Activated T-cell treated with anti-CD3 and anti-CD28 coated beads for 4 hours (primary cell): ENCODE results near the gene MEIKIN.
"Not testable (repeated sequence)": the region's sequence is repeated elsewhere in the genome, so short reads cannot be mapped to it uniquely, and the experiment has no call there.

Source experiments
- DNase-seq: peaks from one replicate; pipeline ENCODE4 v3.0.0-alpha.2; 2020

MEIKIN gene

DNA sequence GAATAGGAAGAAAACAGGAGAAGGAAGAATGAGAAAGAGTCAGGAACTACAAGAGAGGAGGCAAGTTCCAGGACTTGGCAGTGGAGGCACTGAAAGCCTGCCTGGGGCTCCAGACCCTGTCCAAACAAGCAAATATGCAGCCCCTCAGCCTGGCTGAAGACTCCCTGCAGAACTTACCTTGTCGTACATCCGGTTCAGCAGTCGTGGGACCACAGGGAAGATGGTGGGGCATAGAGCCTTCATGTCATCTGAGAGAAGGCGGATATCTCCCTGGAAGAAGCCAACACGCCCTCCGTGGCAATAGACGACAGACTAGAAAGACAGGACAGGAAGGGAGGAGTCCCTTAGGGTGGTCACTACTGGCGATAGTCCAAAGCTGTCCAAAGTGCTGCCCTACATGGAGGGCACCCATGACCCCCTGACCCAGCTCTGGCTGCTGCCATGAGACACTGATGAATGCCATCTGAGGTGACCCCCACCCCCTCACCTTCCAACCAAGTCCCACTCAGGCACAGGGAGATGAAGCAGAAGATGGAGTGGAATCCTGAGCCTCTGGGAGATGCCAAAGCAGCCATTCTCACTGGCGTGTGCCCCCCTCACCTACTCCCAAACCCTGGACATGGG, 27.7 kb upstream of the MEIKIN start:
- DNase-seq, result no peak

DNA sequence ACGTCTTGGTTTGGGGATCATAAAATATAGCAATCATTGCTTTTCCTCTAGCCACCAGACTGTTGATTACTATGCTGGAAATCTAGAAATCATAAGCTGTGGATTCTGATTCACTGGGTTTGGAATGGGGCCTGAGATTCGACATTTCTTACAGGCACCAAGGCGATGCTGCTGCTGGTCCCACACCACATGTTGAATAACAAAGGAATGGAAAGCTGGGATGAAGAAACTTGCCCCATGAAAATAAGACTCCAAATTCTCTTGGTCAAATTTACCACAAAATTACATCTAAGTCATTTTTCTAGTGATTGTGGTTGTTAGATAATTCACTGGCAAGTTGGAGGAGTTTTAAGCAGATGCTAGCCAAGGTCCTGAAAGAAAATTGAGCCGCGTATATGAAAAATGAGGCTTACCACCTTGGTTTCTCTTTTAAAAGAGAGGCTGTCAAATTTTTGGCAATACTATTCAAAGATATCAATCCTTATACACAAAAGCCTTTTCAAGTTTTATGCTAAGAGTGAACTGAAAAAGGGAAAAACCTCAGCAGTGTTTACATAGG, 23.0 kb upstream of the MEIKIN start:
- DNase-seq, result no peak

DNA sequence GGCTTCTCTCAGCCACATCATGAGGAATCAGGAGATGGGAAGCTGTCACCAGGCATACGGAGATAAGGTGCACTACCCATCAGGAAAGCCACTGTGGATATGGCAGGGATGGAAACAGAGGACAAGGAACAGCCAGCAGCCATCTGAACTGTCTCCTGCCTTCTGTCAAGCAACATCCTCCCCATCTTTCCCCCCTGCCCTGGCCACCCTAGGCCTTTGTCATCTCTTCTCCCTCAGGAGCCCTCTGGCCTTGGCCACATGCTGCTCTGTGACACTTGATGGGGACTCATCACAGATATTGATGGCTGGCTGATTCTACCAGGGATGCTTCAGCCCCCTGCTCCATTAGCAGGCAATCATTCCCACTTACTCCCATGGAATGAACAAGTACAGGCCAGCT, 21.1 kb upstream of the MEIKIN start:
- no peak for DNase-seq

DNA sequence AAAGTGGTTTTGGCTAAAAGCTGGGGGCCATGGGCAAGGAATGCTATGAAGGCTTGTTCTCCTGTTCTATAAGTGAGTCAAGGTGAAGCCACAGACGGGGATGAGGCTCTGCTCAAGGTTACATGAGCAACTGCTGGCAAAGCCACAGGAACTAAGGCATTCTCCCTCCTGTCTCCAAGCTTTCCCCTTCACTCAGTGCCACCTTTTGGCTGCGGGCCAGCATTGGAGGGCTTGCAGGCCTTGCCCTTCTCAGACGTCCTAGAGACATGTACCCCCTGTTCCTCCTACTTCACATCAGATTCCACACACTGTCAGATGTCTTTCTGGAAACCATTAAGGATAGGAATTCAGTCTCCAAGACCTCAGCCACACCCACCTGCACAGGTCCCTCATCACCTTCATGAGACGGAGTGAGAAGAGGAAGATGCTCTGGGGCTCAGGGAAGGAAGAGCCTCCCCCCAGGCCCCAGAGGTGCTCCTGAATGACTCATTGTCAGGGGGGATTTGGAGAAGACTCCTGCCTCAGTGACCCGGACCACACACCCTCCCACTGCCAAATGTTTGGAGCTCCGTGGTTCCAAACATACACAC, 20.5 kb upstream of the MEIKIN start:
- DNase-seq, result no peak

DNA sequence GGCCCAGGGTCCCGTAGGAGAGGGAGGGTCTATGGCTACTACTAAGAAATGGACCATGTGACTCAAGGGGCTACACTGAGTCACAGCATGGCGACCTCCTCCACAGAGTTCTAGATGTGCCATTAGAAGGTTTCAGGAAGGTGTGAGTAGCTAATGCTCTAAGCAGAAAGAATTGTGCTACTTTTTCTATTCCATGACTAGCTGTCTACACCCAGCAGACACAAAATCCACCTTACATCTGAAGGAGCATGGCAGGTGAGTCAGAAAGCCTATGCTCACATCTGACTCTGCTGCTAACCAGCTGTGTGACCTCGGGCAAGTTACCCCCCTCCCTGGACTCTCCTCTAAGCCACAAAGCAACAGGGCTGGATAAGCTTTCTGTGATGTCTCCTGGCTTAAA, 14.4 kb upstream of the MEIKIN start:
- DNase-seq, result no peak

DNA sequence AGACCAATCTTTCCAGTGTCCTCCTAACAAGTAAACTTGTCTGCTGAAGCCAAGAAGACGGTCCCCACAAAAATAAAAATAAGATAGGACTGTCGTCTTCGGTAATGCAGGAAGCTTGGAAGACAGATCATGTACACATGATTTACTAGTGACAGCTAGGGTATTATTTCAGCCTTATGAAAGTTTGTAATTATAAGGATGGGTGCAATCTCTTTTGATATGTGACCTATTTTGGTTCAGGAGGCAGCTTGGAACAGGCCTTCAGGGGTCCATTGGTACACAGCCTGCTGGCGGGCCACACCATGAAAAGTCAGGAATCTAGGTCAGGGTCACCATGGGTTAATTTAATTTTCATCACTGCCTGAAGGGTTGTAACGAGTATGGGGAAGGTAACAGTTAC, 13.7 kb upstream of the MEIKIN start:
- no peak for DNase-seq

DNA sequence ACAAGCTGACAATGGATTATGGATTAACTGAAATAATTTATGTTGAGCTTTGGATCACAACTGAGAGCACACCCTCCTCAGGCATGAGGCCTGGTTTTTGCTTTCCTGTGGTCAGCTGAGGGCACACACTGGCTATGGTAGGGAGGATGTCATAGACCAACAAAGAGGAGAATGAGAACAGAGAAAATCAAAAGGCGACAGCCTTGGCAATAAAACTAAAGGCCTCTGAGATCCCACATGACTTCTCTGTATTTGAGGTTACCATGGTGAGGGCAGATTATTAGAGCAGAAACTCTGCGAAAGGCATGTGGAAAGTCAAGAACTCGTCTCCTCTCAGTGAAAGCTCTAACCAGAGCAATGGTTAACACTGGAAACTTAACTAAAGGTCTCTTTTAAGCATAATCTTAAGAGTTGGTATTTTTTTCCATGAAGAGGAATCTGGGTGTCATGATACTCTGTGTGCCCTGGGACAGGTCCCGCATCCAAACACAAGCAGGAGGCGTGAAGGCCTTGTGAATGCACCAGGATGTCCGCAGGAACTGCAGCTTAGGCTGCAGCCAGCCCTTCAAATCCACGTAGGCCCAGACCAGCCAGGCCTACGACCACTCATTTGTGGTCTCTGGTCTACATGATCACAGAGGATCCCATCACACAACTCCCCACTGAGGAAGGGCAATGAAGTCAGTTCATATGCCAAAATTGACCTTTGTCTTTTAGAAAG, 12.4 kb upstream of the MEIKIN start:
- no peak for DNase-seq

DNA sequence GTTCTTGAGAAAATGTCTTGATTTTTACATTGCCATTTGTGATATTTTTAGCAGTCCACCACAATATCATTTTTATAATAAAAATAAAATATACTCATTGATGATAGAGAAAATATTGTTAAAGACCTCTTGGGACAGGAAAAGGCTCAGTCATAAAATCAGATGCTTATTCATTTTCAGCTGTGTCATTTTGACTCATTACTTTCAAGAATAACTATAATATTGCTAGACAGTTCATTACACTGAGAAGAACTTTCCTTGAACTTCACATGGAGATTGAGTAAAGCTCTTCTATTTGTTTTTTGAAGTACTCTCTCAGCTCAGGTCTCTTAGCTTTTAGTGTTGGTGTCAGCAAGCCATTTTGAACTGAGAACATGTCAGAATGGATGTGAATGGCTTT, 8.5 kb upstream of the MEIKIN start:
- no peak for DNase-seq

DNA sequence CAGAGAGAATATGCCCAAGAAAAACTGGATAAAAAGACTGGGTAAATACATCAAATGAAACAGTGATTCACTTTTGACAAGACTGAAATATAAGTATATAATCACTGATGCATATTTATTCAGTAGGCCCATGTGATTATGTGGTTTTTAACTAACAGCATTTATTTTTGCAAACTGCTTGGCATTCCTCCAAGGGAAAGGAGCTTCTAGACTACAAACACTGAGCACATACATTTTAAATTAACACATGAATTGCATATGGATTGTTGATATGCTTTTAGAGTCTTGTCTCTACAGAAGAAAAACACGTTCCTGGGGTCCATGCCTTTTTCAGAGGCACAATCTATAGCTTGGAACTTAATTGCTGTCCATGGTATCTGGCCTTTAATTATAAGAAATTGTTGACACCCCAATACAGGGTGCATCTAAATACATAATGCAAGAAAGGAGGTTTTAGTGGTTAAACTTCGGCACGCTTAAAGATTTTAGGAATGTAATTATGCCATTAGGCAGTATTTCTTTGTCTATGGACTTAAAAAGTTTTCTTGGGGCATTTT, 6.9 kb upstream of the MEIKIN start:
- no peak for DNase-seq

DNA sequence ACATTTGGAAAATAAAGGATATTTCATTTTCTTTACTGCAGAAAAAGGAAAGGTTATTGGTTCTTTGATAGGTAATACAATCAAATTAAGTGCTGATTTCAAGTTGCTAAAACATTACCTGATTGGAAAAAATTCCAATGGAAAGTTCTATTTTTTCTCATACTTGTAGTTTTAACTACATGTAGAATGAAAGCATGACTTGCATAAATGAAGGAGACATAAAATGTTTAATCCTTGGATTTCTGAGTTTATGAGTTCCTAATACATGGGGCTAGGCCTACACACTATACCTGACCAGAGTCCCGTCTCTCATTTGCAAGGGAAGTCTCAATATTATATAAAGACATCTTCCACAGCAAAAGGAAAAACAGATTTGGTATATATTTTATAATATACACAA, 5.2 kb upstream of the MEIKIN start:
- DNase-seq, result no peak

DNA sequence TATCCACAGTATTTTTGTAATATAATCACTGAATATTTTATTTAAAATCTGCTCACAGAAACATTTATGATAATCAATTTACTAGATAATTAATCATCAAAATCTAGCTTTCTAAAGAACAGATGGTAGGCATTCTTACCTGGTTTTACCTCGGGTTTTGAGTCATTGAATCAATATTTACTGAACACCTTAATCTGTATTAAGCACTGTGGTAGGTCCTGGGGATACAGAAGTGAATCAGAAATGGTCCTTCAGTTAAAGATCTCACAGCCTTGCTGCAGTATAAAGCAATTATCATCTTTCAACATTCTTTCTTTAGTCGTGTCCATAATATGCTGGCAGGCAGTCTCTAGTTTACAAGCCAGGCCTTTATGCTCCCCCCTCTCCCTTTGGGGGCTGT, 2.0 kb upstream of the MEIKIN start:
- DNase-seq, result no peak

DNA sequence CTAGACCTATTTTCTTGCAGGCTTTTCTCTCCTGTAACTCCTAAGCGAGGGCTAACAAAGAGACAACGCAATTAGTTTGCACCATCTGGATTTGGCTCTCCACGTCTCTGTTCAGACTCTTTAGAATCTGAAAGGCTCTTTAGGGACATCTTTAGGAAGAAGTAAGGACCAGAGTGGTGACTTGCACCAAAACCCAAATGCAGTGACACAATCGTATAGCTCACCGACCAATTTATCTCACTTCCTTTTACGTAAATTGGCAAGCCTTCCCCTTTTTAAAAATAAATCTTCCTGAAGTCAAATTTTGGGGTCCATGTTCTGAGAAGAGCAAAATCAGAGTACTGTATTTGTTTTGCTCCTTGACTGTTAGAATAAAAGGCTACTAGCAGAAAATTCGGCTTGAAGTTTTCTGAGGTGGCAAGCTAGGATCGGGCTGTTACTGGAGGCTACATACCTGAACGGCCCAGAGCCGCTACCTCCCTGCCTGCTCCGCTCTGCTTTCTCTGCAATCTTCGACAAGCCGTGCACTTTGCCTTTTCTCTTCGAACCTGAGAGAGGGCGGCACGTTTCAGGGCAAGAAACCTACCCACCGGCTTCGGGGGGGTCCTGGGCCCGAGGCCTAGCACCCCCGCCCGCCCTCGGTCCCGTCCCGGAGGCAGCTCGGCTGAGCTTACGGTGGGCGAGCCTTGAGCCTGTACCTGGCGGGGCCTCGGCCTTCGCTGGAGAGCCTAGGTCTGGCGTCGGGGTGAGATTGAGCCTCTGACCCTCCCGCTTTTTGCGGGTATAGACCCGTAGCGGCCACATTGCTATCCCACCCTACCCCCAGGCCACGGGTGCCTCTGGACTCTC, 537 bp downstream of the MEIKIN start:
- no peak for DNase-seq

DNA sequence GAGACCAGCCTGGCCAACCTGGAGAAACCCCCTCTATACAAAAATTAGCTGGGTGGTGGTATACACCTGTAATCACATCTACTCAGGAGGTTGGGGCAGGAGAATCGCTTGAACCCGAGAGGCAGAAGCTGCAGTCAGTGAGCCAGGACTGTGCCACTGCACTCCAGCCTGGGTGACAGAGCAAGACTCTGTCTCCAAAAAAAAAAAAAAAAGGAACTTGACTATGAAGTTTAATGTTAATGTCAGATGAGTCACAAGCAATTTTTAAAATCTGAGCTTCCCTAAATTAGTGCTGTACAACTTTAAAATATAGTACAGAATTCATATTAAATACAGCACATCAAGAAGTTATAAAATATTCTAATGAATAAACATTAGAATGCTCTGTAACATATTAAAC, 1.5 kb downstream of the MEIKIN start:
- no peak for DNase-seq

DNA sequence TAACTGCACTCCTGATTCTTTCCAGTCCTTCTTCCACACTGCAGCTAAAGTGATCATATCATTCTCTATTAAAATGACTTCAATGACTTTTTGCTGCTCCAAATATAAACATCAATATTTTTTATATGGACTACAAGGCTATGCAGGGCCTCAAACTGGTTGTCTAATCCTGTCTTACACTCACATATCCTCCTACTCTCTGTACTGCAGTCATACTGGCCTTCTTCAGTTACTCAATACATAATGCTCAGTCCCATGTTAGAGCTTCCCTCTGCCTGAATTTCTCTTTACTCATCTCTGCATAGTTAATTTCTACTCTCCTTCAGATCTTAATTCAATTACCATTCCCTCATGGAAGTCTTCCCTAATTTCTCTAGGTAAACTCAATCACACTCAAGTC, 3.4 kb downstream of the MEIKIN start:
- no peak for DNase-seq

DNA sequence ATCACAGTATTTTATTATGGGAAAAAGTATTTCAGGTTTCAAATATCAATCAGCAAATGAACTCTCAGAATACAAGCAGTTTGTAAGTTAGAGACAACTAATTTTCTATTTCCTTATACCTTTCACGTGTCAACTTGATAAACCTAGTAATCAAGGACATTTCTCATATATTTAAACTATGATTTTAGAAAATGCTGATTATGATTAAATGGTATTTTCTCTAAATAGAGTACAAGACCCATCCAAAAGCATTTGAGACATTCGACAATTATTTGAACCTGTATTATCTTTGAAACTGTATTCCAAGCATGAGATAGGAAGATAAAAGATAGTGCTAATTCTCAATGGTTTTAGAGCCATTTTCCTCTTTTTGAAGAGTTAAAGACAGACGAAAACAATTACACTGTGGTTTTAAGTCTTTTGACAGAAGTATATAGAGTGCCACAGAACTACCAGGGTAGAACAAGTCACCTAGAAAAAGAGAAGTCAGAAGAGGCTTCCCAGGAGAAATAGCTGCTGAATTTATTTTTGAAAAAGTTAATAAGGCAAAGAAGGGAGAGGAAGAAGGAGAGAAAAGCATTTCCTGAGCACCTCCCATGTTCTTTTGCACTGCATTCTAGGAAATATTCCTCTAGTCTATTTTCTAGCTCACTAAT, 5.6 kb downstream of the MEIKIN start:
- no peak for DNase-seq

DNA sequence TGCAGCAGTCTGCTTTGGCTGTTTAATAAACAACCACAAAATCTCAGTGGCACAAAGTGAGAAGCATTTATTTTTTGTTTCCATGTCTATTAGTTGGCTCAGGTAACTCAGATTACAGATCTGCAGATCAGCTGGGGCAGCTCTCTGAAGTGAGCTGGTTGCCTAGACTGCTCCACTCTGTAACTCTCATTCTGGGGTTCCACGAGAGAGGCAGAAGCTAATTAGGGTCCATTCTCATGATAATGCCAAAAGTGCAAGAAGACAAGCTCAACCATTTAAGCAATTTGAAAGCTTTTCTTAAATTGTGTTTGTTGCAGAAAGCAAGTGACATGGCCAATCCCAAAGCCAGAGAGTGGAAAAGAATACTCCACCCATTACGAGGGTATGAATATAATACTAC, 13.2 kb downstream of the MEIKIN start:
- no peak for DNase-seq

DNA sequence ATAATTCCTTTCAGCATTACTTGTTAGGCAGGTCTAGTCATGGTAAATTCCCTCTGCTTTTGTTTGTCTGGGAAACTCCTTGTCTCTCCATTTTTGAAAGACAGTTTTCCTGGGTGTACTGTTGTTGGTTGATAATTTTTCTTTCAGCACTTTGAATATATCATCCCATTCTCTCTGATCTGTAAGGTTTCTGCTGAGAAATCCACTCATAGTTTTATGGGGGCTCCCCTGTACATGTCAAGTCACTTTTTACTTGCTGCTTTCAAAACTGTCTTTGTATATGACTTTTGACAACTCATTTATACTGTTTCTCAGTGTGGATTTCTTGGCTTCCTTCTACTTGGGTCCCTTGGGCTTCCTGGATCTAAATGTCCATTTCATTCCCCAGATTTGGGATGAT, 16.5 kb downstream of the MEIKIN start:
- DNase-seq, result no peak

DNA sequence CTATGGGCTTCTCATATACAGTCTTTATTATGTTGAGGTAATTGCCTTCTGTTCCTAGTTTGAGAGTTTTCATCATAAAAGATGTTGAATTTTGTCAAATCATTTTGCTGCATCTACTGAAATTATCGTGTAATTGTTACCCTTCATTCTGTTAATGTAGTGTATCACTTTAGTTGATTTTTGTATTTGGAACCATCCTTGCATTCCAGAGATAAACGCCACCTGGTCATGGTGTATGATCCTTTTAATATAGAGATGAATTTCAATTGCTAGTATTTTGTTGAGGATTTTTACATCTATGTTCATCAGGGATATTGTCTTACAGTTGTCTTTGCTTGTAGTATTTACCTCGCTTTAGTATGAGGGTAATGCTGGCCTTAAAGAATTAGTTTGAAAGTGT, 19.3 kb downstream of the MEIKIN start:
- DNase-seq, result no peak

DNA sequence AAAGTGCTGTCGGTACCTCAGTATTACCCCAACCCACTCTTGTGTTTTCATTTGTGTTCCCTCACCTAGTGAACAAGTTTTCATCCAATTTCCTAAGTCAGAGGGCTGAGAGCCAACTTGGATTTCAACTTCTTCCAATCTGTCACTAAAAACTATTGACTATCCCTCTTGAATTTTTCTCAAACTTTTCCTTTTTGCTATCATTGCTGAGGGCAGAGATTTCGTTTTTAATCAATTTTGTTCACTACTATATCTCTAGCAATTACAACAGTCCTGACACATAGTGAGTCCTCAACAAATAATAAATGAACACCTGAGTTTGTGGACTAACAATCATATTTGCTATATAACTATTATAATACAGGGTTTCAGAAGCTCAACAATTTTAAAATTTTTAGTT, 29.0 kb downstream of the MEIKIN start:
- DNase-seq, result no peak

DNA sequence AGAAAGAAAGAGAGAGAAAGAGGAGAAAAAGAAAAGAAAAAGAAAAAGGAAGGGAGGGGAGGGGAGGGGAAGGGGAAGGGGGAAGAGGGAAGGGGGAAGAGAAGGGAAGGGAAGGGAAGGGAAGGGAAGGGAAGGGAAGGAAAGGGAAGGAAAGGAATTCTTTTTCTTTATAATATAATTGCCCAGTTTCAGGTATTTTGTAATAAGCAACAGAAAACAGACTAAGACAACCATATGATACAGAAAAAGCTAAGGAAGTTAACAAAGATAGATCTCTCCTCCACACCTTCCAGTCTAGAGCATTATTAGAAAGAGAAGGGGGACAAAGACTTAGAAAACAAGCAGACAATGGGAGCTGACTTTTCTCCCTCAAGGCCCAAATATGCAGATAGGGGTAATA, 31.0 kb downstream of the MEIKIN start:
- no peak for DNase-seq

DNA sequence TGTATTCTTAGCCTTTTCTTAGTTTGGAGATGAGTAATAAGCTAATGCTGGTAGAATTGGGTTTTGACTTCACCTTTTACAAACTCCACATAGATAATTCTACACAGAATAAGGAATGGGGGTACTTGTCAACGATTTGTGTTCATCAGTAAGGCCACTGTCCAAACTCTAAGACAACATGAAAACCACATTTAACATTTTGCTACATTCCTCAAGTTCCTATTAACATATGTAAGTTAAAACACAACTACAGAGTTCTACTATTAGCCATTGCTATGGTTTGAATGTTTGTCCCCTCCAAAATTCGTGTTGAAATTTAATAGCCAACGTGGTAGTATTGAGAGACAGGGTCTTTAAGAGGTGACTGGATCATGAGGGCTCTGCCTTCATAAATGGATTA, 31.9 kb downstream of the MEIKIN start:
- DNase-seq, result no peak

DNA sequence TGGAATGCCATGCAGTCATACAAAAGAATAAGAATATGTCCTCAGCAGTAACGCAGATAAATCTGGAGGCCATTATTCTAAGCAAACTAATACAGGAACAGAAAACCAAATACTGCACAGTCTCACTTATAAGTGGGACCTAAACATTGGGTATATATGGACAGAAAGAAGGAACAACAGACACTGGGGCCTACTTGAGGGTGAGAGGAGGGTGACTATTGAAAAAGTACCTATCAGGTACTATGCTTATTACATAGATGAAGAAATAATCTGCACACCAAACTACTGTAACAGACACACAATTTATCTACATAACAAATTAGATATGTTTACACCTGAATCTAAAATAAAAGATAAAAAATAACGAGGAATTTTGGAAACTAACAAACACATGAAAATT, 38.8 kb downstream of the MEIKIN start:
- DNase-seq, result no peak

DNA sequence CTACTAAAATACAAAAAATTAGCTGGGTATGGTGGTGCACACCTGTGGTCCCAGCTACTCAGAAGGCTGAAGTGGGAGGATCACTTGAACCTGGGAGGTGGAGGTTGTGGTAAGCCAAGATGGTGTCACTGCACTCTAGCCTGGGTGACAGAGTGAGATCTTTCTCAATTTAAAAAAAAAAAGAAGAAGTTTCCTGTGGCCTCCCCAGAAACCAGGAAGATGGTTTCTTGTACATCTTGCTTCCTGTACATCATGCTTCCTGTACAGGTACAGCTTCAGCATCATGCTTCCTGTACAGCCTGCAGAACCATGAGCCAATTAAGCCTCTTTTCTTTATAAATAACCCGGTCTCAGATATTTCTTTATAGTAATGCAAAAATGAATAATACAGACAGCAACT, 43.2 kb downstream of the MEIKIN start:
- DNase-seq, result not testable (repeated sequence)
